Right forelimb (tissue), 1 donor: Measurements from ENCODE around the gene CACNA1H.

Experiments
- DNase-seq: peaks from one replicate; pipeline ENCODE4 v3.0.0-alpha.2; 2018

CACNA1H gene

DNA sequence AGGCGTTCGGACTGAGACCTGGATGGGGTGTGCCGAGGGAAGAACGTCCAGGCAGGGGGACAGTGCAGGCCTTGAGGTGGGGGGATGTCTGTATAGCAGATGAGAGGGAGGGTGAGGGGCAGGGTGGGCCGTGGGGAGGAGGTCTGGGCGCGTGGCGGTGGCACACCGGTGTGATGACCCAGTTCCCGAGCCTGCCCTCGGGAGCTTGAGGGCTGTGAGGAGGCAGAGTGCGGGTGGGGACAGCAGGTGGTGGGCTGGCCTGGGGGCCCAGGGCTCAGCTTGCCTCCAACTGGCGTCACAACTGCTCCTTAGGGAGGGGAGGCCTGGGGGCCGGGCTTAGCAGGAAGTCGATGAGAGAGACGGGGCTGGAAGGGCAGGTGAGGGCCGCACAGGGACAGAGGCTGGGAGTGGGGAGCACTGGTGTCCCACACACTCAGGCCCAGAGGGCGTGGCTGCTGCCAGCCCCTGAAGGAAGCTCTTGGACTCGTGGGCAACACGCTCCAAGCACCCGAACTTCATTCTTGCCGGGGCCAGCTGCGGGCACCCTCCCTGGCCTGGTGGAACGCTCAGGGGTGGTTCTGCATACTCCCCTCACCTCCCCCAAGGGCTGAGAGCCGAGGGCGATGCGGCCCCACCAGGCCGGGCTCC, 6.5 kb downstream of the CACNA1H start:
- DNase-seq = no peak

DNA sequence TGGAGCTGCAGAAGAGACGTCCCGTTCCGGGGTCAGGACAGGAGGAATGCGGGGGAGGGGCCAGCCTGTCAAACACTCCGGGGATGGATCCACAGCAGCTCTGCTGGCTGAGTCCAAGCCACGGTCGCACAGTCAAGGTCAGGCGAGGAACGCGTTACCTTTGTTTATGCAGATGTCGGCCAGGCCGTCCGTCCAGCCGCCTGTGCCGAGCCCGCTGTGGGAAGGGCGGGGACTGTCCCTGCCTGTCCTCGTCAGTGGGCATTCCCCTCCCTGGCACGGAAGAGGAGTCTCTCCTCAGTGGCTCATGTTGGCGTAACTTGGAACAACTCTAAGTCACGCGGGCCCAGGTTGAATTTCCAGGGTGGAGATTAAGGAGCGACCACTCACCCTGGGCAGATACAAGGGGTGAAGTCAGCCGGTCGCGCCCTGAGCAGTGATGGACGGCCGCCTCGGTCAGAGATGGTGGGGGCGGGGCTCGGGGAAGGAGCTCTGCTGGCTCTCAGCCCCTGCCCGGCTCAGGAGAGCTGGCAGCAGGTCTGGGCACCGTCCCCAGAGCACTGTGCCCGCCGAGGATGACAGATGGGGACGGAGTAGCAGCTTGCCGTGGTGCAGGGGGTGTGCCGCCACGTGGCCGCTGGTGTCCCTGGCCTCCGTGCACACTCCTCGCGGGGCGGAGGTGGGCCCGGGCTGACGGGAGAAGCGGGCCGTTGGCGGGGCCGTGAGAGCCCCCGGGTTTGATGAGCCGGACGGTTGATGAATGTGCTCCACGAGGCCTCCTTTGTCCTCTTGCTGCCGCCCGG, 7.3 kb downstream of the CACNA1H start:
- DNase-seq = no peak

DNA sequence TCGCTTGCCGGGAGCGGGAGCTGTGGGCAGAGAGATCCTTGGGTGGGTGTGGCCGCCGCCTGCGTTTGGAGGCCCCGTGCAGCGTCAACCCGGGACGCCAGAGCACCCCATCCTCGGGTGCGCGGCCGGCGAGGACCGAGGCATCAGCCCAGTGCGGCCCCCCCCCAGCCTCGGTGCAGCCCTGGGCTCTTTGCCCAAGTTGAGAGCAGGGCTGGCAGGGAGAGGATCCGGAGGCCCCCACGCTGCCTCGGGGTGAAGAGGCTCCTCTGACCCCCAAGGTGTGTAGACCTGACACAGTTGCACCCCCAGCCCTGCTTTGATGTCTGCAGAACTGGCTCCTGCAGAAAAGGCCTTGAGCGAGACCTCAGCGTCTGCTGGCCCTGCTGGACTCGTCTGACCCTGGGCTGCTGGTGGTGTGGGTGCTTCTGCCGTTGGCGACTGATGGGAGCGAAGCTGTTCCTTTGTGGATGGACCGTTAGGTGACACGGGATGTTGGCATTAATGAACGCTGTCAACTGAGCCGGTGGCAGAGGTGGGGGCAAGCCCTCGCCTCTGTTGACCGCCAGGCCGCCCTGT, 8.0 kb downstream of the CACNA1H start:
- DNase-seq = no peak

DNA sequence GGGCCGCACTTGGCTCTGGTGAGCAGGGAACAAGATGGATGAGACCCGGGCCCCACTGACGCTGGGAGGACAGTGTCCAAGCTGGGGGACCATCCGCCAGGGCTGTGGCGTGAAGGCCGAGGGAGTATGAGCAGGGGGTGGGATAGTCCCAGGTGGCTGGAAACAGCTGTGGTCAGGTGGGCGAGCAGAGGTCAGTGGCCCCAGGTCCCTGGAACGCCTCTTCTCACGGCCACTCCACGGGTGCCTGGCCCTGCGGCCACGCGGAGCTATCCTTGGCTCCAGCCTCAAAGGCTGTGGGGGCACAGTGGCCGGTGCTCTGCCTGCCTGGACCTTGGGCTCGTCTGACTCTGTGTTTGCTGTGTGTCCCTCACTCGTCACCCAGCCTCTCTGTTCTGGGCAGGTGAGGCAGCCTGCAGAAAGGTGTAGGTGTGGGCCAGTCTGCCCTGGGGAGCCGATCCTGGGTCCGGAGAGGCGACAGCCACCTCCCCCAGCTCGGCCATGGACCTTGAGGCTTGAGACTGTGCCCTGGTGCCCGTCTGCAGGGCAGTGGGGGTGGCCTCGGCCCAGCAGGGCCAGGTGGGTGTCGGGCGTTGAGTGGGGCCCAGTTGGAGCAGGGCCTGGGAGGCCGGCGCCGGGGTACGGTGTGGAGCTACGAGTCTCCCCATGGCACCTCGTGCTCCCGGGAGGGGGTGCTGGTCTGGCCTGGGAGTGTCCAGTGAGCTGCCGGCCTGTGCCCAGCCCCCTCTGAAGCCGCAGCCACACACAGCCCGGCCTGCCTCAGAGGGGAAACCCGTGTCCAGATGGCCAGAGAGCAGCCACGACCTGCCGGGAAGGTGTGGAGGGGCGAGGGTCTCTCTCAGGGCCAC, 10.0 kb downstream of the CACNA1H start:
- no peak for DNase-seq

DNA sequence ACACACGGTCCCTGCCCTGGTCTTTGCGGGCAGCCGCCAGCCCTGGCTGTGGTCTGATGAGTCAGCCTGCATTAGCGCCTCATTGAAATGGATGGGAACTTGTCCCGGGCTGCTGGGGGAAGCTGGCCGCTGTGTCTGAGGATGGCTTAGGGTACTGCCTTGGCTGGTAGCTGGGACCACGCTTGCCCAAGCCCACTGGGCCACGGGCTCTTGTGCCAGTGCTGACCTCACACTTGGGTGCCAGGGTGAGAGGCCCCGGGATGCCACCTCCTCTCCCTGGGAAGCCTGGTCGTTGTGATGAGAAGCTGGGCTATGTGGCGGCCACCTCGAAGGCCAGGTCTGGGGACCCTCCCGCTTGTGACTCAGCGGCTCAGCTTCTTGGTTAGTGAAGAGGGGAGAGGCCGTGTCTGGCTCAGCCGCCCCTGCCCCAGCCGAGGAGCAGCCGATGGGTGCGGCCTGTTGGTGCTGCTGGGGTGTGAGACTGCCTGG, 10.7 kb downstream of the CACNA1H start:
- DNase-seq = no peak

DNA sequence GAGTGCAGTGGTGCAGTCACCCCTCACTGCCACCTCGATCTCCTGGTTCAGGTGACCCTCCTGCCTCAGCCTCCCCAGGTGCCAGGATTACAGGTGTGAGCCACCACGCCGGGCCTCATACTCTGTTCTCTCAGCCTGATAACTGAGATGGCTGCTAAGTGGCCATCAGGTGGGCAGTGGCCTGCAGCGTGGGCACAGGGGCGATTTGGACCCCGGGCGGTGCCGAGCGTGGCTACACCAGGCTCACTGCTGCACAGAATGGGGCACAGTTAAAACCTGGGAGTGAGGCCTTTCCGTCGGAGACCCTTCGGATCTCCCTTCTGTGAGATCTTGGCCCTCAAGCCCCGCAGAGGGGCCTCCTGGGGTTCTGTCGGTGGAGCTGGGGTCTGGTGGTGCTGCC, 11.5 kb downstream of the CACNA1H start:
- DNase-seq = no peak

DNA sequence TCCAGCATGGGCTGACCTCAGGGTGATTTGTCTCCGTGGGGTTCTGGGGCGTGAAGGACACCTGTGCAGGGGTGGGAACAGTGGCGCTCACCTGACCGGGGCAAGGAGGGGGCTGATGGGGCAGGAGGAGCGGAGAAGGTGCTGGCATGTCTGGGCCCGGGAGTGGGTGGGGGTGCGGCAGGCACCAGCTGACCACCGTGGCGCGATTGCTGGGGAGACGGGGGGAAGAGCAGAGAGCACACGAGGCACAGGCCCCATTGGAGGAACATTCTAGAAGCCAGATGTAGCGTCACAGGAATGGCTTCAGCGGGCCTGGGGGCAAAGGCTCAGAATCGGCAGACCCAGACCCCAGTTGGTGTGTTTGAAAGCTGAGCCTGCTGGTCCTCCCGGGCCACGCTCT, 12.1 kb downstream of the CACNA1H start:
- no peak for DNase-seq

DNA sequence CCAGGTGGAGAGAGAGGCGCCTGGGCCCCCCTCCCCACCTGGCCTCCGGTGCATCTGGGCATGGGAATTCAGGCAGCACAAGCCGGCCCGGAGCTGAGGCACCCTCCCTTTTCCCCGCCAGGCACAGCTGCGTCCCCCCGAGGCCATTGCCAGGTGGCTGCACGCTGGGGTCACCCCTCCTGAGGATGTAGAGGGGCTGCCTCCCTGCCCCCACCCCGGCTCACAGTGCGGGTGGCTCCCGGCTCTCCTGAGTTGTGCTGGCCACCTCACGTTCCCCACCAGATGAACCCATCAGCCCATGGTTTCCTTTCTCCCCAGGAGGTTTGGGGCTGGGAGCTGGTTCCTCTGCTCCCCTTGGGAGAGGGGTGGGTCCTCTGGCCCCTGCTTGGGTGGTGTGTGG, 12.6 kb downstream of the CACNA1H start:
- no peak for DNase-seq

DNA sequence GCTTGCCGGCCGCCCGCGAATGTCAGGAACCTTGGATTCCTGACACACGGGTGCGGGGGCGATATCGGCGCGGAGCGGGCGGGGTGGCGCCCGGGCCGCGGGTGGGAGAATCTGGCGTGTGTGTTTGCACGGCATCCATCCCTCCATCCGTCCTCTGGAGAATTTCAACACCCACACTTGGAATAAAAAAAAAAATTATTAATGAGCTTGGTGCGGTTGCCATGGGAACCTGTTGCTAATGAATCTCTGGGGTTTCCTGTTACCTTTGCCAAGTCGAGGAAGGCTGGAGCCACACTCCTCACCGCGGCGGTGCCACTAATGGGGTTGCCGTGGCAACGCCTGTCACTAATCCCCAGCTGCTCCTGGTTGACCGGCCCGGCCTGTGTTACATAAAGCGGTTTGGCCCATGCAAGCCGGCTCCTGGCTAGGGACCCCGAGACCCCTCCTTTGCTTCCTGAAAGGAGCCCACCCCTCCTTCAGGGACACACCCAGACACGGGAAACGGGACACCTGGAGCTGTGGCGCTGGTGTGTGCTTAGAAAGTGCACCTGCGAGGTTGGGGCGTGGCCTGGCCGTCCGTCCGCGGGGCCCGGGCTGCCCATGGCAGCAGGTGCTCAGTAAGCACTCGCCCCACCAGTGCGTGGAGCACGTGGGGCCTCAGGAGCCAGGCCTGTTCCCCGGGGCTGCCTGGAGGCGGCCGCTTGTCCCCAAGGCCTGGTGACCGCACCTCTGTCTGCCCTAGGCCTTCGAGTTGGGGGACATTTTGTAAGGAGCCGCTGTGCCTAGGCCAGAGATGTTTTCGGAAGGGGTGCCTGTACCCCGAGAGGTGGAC, 14.6 kb downstream of the CACNA1H start:
- no peak for DNase-seq

DNA sequence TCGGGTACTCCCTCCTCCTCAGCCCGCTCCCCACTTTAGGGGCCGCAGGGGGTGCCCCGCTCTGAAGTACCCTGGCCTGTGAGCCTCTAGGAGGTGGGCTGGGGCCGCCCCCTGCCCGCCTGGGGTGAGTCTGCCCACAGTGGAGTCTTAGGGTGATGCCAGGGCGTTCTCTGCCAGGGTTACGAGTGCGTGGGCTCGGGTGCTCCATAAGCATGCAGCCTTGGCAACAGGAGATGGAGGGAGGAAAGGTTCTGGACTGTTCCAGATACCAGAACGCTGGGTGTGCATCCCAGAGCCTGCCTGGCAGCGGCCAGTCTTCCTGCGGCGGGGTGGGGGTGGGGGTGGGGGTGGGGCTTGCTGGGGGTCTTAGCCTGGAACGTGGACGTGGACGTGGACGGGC, 15.9 kb downstream of the CACNA1H start:
- DNase-seq = no peak

DNA sequence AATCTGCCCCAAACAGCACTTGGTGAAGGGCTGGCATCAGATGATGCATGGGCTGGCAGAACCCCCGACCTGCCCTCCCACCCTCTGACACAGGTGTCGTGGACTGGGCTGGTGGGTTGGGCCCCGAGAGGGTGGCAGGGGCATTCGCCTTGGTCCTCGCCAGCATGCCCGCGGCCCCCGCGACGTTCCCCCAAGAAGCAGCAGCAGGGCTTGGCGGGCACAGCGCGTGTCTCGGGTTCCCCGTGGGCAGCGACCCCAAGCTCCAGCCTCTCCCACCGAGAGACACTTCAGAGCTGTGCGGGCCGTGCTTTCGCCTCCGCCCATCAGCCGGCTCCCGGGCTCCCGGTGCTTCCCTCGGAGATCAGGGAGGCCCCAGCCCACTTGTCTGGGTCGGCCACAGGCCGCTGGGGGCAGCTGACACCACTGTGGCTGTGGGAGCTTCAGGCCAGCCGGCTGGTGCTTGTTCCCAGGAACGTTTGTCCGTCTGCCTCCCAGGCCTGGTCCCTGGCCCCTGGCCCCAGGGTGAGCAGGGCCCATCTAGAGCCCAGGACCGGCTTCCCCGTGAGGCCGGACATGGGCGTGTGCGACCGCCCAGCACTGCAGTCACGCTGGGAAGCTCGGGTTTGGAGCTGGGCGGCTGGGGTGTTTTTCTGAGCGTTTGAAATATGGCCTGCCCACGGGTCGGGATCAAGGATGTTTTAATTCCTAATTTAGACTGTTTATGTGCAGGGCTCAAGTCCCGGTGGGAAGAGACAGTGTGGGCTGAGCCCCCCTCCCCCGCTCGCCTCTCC, 16.6 kb downstream of the CACNA1H start:
- DNase-seq = no peak

DNA sequence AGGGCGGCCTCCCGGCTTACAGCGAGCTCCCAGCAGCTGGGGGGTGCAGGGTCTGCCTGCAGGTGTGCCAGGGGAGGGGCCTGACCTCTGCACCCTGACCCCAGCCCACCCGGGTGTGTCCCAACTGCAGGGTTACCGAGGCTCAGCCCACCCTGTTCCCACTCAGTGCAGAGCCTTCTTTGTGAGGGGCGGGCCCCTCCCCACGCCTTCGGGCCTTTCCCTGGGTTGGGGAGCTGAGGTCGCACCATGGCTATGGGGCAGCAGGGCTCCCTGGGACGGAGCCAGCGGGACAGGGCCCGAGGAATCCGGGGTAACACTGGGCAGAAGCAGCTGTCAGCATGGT, 17.1 kb downstream of the CACNA1H start:
- DNase-seq = no peak

DNA sequence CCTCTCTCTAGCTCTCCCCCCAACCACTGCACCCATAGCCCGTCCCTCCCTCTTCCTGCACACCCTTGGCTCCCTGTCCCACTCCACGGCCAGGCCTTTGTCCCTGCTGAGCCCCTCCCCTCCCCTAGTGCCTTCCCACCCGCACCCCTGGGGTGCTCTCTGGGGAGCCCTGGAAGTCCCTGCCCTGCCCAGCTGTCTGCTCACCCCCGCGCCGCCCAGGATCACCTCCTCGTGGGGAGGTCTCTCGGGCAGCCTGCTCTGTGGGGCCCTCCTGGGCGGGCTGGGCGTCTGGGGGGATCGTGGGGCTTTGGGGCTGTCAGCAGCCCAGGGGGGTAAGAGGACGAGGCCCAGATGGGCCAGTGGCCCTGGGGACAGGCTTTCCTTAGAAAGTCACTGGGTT, 18.1 kb downstream of the CACNA1H start:
- DNase-seq = no peak

DNA sequence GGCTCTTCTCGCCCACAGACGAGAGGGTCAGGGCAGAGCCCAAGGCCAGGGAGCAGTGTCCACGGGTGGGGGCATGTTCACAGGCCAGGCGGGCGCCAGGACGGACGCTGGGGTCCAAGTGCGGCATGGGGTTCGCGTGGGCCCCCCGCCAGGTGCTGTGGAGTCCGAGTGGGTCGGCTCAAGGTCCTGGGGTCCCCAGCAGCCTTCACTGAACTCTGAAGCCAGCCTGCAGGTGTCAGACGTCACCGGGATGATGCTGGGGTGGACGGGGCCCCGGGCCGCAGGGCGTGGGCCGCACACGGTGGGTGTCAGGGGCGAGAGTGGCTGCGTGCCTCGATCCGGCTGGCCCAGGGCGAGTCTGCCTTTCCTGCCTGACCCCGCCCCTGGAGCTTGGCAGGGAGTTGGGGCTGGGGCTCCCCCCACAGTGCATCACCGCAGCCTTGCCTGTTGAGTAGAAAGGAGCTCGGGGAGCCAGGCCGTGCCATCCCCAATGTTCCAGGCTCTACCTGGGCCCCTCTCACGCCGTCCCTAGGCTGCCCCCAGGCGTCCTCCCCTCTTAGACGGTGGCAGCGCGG, 19.0 kb downstream of the CACNA1H start:
- no peak for DNase-seq

DNA sequence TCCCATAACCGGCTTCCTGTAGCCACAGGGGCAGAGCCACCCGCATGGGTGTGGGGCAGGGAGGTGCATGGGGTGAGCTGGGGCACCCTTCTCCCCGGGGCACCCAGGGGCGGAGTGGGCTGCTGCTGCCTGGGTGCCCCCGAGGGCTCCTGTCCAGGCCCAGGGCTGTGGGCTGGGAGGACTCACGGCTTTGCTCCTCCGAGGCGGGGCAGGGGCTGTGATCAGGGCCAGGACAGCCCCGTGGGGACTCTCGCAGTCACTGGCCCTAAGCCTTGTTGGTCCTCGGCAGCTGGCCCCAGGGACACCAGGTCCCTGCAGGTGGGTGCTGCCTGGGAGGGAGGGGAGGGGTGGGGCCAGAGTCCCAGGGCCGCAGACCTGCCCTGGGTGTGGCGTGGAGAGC, 19.7 kb downstream of the CACNA1H start:
- no peak for DNase-seq

DNA sequence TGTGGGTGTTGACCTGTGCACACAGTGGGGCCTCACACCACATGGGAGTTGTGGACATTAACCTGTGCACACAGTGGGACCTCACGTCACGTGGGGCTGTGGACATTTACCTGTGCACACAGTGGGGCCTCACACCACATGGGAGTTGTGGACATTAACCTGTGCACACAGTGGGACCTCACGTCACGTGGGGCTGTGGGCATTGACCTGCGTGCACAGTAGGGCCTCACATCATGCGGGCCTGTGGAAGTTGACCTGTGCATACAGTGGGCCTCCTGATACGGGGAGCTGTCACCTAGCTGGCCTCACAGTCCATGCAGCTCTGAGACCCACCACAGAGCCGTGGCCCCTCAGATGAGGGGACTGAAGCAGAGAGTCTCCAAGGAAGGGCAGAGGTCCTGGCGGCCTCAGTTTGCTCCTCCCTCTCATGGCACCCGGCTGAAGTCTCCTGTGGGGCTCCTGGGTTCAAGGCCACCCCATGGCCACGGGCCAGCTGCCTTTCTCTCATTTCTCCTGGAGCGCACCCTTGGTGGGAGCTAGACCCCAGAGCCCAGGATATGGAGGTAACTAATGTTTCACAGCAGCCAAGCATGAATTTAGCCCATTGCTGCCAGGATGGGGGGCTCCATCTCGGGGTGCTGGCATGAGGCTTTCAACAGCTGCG, 21.0 kb downstream of the CACNA1H start:
- DNase-seq = no peak

DNA sequence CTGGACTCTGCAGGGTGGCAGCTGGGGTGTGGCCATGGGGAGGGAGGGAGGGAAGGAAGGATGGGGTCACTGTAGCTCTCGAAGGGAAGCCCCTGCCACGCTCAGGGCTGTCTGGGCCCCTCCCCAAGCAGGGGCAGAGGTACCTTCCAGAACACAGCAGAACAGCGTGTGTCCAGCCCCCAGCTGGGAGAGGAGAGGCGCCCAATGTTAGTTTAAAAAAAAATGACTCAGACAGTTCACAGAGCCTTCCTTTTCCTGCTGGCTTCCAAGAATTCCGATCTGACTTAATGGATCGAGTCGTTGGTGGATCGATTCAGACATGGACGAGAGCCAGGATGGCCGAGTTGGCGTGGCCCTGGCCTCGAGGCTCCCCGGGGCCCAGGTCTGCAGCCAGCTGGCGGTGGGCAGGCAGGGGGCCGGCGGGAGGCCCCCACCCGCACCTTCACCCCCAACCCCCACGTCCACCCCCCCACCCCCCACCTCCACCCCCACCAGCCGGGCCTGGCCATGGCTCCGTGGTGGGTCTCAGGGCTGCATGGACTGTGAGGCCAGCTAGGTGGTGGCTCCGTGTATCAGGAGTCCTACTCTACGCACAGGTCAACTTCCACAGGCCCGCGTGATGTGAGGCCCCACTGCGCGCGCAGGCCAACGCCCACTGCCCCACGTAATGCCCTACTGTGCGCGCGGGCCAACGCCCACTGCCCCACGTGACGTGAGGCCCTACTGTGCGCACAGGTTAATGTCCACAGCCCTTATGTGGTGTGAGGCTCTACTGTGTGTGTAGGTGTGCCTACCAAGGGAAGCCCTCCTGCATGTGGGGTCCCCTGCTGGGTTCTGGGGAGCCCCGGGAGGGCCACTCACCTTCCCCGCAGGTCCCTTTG, 21.8 kb downstream of the CACNA1H start:
- no peak for DNase-seq

DNA sequence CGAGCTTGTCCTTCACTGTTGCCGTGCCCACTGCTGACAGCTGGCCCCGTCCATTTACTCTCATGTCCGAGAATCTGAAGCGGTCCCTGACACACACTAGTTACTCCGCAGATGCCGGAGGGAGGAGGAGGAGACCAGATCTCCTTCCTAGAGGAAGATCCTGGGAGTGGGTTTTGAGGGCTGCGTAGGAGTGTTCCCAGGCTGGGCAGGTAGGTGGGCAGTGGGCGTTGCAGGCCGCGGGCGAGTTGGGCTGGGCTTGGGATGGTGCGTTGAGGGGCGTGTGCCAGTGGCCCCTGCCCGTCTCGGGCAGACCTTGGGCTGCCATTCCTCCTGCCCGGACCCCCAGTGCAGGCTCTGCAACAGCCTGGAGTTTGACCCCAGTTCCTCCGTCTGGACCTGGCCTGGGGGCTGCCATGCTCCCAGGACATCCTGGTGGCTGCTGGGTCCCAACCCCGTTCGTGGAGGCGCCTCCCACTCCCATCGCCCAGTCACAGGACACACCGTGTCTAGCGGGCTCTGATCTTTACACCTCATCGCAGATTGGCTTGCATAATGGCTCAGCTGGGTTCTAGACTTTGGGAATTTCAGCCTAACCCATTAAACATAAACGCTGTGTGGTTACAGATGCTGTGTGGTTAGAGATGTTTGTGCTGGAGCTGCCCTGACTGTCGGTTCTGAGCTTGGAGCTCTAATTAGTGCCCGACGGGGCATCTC, 22.8 kb downstream of the CACNA1H start:
- no peak for DNase-seq
